Activated CD4-positive, alpha-beta T cell treated with anti-CD3 and anti-CD28 coated beads, Interleukin-2, Interleukin-6, amounts not matched to agents 100 ng/mL and 50 ng/mL, durations not matched to agents 16 hours and 8 hours (primary cell): ENCODE measurements around the gene LCN15.
"Not testable (repeated sequence)": the region's sequence is repeated elsewhere in the genome, so short reads cannot be mapped to it uniquely, and the experiment has no call there.

ENCODE experiments used
- DNase-seq: peaks from one replicate; pipeline ENCODE4 v3.0.0-alpha.2; 2020

The LCN15 gene

GRCh38 chr9:136764301-136764891 lies at the start of gene LCN15:
LCN15 (minus strand) TSS chr9:136764518; CDS start chr9:136764488, 30 bp downstream.
- no peak for DNase-seq

- DNase-seq = no peak
Observed at GRCh38 chr9:136808806-136809158, 44.5 kb upstream of the LCN15 start.

DNA sequence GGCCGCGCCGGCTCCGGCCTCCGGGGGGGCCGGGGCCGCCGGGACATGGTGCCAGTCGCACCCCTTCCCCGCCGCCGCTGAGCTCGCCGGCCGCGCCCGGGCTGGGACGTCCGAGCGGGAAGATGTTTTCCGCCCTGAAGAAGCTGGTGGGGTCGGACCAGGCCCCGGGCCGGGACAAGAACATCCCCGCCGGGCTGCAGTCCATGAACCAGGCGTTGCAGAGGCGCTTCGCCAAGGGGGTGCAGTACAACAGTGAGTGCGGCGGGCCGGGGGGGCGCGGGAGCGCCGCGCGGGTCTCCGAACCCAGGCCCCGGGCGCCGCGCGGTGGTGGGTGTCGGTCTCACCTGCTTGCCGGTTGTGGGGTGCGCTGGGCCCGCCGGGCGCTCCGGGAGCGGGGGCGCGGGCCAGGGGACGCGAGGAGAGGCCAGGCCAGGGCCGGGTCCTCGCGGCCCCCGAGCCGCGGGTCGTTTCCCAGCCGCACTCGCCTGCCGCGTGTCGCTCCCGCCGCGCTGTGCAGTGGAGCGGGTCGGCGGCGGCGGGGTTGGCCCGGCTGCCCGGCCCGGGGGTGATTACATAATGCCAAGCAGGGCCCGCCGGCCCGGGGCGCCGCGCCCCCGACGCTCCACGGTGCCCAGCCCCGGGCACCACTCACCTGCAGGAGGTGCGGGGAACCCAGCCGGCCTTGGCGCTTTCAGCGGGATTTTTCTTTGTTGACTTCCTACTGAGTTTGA lies 43.9 kb upstream of the LCN15 start:
- DNase-seq = peak; percentile 40

GRCh38 chr9:136807281-136808074 lies 43.2 kb upstream of the LCN15 start, which contains the start of gene RABL6:
RABL6 (plus strand) TSS chr9:136807948; CDS start chr9:136808197, 249 bp downstream.
- DNase-seq = peak; percentile 88

DNA sequence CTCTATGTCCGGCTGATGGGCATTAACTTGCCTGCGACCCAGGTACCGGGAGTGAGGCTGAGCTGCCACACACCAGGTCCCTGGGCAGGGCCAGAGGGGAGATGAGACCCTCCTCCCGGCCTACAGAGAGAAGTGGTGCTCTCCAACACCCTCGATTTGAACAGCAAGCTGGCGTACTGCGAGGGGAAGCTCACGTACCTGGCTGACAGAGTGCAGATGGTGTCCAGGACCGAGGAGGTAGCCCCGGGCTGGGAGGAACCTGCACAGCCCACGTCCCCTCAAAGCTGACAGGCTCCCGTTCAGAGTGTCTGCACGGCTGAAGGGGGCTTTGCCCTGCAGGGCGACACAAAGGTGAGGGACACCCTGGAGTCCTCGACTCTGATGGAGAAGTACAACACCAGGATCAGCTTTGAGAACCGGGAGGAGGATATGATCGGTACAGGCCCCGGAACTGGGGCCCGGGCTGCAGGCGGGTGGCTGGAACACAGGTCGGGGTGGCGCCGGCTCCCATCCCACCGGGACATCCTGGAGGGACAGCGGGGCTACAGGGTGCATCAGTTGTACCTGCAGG lies 42.4 kb upstream of the LCN15 start:
- no peak for DNase-seq

DNA sequence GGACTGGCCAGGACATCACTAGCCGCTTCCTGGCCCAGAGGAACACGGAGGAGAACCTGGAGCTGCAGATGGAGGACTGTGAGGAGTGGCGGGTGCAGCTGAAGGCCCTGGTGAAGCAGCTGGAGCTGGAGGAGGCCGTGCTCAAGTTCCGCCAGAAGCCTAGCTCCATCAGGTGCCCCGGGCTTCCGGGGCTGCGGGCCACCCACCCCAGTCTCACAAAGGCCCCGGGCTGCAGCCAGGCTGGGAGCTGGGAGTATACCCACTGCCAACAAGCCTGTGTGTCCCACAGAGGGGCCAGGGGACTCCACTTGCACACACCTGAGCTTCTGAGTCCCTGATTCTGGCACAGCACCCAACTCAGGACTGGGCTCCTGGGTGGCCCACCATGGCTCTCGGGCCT lies 41.7 kb upstream of the LCN15 start:
- no peak for DNase-seq

- no peak for DNase-seq
Observed at GRCh38 chr9:136805207-136805740, 41.0 kb upstream of the LCN15 start.

DNA sequence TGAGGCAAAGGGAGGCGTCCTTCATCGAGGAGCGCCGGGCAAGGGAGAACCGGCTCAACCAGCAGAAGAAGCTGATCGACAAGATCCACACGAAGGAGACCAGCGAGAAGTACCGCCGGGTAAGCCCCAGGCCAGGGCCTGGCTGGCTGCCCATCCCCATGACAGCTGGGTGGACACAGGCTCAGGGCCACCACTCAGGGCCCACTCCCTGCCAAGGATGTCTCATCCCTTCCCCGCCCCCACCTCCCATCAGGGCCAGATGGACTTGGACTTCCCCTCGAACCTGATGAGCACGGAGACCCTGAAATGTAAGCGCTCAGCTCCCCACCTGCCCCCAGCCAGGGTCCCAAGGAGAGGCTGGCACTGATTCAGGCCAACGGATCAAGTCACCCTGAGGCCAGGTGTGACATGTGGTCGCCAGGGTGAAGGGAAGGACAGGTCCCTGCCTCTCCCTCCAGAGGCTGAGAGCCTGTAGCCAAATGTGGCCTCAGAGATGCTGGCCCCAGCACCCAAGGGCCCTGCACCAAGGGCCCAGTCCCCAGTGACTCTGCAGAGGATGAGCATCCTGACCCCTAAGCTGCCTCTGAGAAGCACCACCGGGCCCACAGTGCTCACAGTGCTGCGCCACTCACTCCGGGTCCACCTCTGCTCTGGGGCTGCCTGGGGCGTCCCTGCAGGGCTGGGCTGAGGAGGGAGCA lies 40.3 kb upstream of the LCN15 start:
- no peak for DNase-seq

DNA sequence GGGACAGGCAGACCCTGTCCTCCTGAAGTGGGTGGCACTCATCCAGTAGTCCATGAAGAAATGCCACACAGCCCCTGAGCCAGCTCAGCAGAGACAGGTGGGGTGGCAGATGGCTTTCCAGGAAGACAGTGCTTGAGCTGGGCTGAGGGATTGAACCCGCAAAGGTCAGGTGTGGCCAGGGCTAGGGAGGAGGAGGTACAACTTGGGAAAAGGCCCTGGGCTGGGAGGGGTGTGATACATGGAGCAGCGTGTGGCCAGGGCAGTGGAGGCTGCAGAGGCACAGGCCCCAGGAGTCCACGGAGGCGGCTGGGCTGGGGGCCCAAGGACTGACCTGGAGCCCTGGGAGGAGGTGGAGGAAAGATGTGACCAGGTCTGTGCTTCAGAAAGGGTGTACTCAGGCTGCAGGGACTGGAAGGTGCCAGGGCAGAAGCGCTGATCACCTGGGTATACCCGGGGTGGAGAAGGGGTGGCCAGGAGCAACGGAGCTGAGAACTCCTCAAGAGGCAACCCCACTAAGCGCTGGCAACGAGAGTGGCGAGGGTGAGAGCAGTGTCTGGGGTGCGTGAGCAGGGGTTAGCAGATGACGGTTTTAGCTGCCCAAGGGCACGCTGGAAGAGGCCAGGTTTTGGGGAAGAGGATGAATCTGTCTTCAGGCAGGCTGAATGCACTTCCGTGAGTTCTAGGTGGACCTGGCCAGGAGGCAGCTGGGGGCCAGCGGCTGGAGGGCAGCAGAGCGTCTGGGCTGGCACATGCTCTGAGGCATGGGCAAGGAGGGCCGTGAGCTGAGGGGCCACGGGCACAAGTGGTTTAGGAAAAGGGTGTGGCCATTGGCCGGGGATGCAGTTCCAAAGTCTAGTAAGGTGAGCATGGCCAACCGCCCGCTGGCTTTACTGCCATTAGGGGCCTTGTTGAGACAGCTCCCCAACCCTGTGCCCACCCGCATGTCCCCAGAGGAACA lies 39.5 kb upstream of the LCN15 start:
- no peak for DNase-seq

- DNase-seq = not testable (repeated sequence)
Observed at GRCh38 chr9:136803009-136803550, 38.8 kb upstream of the LCN15 start.

DNA sequence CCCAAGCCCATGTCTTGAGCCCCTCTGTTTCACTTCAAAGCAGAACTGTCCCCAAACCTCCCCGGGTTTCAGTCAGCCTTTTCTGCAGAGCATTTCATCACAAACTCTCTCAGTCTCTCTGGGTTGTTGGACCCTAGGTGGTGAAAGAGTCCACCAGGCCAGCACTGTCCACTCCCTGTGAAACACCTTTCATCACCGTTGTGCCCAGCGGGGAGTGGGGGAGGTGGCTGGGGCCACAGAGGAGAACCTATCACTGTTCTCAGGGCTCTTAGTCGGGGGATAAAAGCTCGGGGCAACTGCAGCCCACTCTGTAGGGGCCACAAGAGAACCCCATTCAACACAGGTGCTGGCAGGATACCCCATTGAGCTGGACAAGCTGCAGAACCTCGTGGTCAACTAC lies 38.0 kb upstream of the LCN15 start:
- no peak for DNase-seq

GRCh38 chr9:136799854-136800657 lies 35.7 kb upstream of the LCN15 start:
- peak; percentile 88 for DNase-seq

DNA sequence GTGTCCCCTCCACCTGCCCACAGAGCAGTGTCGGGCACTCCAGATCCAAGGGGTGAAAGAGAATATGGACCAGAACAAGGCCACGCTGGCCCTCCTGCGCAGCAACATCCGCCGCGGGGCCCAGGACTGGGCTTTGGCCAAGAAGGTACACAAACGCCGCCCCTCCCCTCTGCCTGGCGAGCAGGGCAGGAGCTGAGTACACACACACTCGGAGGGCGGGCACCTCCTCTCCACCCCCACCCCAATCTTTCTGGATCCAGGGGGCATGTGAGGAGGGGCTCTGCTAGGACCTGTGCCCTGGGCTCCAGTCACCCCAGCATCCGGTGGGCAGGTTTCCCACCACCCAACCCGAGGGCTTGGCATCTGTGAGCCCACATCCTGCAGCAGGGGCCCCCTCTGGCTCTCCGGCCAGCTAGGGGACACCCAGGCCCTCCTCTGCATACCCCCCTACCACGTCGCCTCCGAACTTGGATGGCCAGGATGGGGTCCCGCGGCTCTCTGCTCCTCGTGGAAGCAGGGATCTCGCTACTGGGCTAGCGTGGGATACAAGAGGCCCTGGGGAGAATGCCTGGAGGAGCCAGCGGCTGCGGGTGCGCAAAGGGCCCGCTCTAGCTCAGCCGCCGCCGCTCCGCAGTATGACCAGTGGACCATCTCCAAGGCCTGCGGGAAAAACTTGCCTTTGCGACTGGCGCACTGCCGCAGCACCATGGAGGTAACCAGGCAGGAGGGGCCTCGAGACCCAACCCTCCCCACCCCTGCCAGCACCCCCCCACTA lies 34.9 kb upstream of the LCN15 start:
- DNase-seq = no peak

GRCh38 chr9:136798708-136799078 lies 34.4 kb upstream of the LCN15 start:
- no peak for DNase-seq

GRCh38 chr9:136796775-136797347 lies 32.5 kb upstream of the LCN15 start:
- not testable (repeated sequence) for DNase-seq

DNA sequence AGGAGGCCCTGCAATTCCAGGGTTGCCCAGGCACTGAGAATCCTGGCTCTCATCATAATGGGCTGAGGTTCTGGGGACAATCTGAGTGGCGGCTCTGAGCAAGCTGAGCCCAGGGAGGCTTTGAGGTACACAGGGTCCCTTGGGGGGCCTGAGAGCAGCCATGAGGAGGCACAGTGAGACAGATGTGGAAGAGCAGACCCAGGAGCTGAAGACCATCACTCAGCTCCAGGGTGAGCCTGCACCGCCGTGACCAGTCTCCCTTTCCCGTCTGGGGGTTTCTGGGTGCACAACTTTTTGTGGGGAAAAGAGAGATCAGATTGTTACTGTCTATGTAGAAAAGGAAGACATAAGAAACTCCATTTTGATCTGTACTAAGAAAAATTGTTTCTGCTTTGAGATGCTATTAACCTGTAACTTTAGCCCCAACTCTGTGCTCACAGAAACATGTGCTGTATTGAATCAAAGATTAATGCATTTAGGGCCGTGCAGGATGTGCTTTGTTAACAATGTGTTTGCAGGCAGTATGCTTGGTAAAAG lies 32.0 kb upstream of the LCN15 start, which contains the start of gene CCDC183:
Gene CCDC183 (plus strand): TSS at position 101 of the 537 bp plus-strand sequence. CDS start 60 bp downstream, at position 161.
- DNase-seq = no peak

DNA sequence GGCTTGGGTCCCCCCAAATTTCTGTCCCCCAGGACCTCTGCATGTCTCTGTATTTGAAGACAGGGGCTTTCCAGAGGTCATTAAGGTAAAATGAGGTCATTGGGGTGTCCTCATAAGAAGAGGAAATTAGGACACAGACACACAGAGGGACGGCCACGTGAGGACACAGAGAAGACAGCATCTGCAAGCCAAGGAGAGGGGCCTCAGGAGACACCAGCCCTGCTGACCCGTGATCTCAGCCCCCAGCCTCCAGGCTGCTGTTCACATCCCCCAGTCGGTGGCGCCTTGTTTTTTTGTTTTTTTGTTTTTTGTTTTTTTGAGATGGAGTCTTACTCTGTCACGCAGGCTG lies 30.7 kb upstream of the LCN15 start:
- DNase-seq = no peak

DNA sequence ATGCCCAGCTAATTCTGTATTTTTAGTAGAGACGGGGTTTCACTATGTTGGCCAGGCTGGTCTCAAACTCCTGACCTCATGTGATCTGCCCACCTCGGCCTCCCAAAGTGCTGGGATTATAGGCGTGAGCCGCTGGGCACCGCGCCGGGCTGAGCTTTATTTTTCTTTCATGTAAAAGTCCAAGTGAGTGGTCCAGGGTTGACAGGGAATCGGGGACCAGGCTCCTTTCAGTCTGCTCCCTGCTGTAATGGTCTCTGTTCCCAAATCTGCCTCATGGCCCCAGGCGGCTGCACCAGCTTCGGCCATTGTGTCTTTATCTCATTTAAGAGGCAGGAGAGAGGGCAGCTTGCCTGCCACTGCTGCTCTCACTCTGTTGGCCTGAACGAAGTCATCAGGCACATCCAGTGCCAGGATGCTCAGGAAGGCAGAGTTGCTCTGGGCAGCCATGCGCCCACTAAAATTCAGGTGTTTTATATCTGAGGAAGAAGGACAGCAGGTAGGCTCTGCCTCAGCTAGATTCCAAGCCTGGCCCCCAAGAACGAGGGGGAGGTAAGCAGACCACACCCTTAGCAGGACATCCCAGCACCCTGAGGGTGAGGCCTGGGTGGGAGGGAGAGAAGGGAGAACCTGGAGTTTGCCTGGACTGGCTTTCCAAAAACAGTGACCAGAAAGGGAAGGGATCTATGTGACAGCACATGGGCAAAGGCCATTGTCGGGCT lies 30.1 kb upstream of the LCN15 start:
- DNase-seq = no peak
